Measurements from ENCODE around the gene ZC3H12A.

Gene ZC3H12A

DNA sequence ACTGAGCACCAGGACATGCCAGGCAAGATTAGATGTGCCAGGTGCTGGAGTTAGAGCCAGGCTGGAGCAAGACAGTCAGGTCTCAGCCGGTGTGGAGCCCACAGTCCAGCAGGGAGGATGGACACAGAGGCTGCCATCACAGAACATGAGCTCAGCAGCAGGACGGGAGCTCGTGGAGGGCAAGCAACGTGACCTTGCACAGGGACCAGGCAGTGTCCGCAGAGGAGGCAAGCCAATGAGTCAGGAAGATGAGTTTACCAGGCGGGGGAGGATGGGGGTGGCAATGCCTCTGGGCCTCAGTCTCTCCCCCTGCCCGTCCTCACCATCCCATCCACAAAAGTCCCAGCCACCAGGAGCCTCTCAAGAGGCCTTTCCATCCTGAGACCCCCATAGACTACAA, 20.7 kb upstream of the ZC3H12A start:
- no peak for DNase-seq (ENCODE audit: low read depth in 2 of 2, low spot score in 1 of 2)

DNA sequence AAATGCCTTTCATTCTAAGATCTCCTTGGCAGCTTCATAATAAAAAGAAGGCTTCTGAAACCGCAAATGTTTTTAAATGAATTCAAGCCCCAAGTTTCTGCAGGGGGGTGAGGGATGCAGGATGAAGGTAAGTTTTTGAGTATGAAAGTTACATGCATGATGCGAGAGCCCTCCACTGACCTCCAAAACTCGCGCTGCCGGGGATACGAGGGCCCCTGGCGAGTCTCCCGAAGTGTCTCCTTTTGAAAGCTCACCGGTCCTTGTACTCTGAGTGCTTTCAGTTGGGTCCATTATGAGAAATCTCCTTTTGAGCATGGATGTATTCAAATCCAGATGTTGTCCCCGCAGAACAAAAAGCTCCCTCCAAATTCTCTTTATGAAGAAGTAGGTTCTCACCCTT, 18.9 kb upstream of the ZC3H12A start:
- no peak for DNase-seq (ENCODE audit: low read depth in 2 of 2, low spot score in 1 of 2)

DNA sequence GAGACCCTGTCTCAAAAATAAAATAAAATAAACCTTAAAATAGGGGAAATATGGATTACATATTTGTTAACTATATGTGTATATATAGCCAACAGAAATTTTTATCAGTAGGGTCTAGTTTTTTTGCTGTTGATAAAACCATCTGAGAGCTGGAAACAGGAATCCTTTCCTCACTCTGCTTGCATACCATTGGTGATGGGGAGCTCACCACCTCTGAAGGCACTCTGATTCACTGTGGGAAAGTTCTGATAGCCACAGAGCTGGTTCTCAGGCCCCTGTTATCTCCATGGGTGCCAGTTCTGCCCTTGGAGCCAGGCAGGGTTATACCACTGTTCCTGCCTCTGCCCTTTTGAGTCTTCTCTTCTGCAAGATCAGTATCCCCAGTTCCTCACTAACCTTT, 17.8 kb upstream of the ZC3H12A start:
- DNase-seq (ENCODE audit: low read depth in 2 of 2, low spot score in 1 of 2), result no peak

DNA sequence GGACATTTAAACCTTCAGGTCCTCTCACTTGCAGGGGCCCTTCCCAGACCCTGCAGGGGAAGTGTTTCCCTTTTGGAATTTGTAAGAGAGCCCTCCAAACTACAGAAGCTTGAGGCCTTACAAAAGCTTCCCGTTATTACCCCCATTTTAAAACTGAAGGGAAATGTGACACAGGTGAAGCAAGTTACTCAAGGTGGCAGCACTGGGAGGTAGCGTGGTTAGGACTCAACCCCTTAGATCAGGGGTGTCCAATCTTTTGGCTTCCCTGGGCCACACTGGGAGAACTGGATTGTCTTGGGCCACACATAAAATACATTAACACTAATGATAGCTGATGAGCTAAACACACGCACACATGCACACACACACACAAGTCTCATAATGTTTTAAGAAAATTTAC, 15.8 kb upstream of the ZC3H12A start:
- no peak for DNase-seq (ENCODE audit: low read depth in 2 of 2, low spot score in 1 of 2)

DNA sequence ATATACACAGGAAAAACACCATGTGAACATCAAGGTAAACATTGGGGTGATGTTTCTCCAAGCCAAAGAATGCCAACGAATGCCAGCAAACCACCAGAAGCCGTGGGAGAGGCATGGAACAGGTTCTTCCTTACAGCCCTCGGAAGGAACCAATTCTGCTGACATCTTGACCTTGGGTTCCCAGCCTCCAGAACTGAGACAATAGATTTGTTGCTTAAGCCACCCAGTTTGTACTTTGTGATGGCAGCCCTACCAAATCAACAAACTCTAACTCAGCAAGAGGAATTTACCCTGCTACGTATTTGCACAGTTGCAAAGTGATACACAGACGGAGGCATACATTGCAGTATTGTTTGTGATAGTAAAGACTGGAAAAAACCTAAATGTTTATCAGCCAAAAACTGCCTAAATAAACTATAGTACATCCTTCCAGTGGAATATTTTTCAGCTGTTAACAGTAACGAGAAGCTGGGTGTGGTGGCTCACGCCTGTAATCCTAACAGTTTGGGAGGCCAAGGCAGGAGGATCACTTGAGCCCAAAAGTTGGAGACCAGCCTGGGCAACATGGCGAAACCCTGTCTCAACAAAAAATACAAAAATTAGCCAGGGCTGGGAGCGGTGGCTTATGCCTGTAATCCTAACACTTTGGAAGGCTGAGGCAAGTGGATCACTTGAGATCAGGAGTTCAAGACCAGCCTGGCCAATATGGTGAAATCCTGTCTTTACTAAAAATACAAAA, 12.5 kb upstream of the ZC3H12A start:
- DNase-seq (ENCODE audit: low read depth in 2 of 2, low spot score in 1 of 2), result no peak

DNA sequence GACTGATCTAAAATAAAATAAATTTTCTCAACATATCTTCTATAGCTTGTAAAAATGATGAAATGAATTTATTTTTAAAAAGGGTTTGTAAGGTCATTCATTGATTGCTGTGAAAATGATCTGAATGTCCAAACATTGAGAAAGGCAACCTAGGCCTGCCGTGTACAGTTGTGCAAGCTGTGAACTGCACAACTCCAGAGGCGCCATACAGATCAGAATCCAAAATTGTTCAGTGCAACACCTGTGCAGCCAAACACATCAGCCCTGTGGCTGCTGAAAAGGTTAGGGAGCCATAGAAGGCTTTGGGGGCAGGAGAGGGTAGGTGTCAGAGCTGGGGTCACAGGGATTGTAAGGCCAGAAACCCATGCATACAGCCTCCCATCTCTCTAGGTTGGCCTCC, 9.9 kb upstream of the ZC3H12A start:
- no peak for DNase-seq (ENCODE audit: low read depth in 2 of 2, low spot score in 1 of 2)

DNA sequence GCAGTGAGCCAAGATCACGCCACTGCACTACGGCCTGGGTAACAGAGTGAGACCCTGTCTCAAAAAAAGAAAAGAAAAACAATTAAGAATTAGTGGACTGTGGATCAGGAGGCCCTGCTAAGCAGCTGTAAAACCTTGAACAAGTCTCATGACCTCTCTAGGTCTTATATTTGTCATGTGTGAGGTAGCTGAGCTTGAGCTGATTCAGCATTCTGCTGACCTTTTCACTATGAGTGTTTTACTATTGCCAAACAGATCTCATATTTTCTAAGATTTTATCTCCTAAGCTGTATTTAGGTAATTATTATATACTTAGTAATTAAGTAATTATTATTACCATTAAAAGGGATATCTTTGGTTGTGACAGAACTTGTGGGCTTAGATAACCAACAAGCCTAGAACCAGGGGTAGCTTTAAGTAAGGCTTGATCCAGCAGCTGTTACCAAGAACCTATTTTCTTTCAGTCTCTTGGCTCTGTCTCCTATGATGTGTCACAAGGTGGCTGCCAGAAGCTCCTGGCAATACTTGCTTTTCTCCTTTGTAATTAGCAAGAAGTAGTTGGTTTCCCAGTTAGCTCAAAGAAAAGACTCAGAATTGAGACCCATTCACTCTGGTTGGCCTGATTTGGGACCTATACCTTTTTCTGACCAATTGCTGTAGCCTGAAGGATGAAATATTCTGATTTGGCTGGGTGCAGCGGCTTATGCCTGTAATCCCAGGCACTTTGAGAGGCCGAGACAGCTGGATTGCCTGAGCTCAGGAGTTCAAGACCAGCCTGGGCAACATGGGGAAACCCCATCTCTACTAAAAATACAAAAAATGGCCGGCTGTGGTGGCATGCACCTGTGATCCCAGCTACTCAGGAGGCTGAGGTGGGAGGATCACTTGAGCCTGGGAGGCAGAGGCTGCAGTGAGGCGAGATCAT, 8.5 kb upstream of the ZC3H12A start:
- DNase-seq (ENCODE audit: low read depth in 2 of 2, low spot score in 1 of 2), result no peak

DNA sequence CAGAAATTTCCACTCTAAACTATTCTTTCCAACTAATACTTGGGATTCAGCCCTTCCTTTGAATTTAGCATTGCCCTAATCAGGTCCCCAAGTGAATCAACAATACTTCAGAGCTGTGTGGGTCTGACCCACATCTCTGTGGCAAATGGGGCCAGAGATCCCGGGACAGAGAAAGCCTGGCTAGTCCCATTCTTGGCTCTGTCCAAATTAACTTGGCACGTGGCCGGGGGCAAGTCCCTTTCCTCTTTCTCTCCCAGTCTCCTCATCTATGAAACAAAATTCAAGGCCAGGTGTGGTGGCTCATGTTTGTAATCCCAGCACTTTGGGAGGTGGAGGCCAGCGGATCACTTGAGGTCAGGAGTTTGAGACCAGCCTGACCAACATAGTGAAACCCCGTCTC, 6.3 kb upstream of the ZC3H12A start:
- DNase-seq (ENCODE audit: low read depth in 2 of 2, low spot score in 1 of 2), result no peak

DNA sequence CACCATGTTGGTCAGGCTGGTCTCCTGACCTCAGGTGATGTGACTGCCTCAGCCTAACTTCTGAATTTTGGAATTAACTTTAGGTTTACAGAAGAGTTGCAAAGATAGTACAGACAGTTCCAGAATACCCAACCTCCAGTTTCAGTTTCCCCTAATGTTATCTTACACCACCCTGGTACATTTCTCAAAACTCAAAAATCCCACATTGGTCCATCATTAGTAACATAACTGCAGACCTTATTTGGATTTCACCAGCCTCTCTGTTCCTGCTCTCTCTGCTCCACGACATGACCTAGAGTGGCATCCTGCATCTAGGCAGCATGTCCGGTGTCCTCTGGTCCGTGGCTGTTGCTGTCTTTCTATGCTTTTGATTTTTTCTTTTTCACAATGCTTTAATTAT, 5.0 kb upstream of the ZC3H12A start:
- no peak for DNase-seq (ENCODE audit: low read depth in 2 of 2, low spot score in 1 of 2)

DNA sequence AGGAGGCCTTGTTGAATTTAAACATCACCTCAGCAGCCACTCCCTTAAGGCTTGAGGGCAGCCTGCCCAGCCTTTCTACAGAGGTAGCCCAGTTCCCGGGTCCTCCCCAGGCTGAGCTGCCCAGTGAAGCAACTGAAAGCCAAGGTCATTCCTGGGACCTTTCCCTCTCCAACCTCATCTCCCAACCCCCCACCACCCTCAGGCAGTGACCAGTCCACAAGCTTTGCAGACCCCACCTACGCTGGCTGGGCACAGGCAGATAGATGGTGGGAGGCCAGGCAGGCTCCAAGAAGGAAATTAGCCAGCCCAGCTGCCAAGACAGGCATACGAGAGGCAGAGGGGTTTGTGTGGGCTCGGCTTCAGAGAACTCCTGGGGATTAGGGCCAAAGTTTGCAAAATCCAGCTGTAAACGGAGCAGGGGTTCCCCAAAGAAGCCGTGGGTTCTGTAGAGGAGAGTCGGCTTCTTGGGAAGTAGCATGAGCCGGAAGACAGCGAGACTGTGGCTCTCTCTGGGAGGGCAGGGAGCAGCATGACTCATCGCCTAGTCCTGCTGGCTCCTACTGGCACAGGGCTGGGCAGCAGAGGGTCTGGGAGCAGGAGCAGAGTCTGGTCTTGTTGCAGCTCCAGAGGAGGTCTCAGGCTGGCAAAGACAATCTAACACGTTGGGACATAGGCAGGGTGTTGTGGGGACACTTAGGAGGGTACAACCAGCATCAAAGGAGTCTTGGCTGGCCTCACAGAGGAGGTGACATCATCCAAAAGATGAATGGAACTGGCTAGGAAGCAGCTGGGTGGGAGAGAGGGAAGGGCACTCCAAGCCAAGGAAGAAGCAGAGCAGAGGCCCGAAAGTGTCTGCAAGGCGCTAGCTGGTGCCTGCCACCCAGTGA, 2.8 kb upstream of the ZC3H12A start:
- DNase-seq (ENCODE audit: low read depth in 2 of 2, low spot score in 1 of 2), result no peak

DNA sequence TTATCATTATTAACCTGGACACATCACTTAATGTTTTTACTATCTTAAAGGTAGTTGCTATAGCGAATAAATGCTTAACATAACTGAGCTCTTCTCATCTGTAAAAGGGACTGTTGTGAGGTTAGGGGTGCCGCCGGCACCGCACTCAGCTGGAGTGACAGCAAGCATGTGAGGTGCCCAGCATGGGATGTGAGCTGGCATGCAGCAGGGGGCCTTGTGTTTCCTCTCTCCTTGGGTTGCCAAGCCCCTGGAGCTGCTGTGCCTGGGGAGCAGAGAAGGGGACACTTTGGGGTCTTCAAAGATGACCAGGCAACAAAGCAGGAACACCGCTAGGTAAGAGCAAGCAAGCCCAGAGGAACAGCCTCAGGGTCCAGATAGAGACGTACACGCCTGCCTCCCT, 2.1 kb upstream of the ZC3H12A start:
- DNase-seq (ENCODE audit: low read depth in 2 of 2, low spot score in 1 of 2), result no peak

DNA sequence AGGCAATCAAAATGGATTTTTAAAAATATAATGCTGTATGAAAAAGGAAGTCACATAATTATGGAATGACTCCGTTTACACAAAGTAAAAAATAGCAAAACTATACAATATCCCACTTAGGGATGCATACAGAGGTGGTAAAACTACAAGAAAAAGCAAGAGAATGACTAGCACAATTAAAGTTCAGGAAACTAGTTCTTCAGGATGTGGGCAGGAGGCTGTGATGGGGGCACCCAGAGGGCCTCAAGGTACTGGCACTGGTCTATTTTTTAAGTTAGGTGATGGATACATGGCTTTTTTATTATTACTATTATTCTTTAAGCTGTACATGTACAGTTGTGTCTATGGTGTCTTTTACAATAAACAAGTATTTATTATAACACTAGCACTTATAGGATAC, 1.4 kb upstream of the ZC3H12A start:
- no peak for DNase-seq (ENCODE audit: low read depth in 2 of 2, low spot score in 1 of 2)

DNA sequence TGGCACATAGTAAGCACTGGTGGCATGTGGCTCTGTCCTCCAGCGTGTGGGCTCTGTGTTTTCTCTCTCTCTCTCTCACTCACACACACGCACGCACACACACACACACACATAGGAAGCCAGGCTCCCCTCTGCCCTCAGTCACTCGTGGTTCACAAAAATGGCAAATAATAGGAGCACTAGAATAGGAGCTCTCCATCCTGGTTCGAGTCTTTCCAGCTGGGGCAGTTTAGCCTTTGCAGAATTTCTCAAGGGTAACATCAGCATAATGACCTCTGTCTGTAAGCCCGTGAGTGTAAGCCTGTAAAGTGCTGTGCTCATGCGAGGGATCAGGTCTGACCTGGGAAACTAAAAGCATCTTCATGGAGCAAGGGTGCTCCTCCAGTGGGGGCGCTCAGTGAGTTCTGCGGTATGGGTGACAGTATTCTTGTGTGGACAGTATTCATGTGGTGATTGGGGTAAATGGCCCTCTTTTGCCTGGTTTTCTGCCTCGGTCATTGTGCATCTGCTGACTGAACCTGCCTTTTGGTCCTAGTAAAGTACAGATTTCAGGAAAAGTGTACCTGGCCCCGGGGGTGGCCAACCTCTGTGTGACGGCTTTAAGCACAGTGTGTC, 842 bp upstream of the ZC3H12A start:
- no peak for DNase-seq (ENCODE audit: low read depth in 2 of 2, low spot score in 1 of 2)

DNA sequence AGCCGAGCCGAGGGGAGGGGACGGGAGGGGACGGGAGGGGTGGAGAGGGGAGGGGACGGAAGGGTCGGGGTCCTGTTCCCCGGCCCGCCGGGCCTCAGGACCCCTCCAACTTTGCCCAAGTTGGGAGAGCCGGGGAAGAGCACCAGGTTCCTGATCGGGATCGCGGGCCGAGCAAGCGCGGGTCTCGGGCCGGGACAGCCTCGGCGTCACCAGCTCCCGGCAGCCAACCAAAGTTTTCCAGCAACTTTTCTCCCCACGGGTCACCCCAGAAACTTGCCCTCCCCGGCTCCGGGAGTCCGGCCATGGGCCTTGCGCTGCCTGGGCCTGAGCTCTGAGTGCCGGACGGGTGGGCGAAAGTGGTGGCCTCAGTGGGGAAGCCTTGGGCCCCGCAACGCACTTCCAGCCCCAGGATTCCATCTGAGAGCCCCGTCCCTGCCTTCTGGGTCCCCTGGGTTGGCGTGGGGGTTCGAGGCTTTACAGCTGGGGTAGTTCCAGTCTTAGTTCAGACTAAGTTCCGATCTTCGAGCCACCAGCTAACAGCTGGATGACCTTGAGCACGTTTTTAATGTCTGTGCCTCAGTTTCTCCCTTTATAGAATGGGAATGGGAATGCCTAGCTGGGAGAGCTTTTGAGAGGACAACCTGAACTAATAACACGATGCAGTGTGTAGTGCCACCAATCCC, 458 bp downstream of the ZC3H12A start:
- DNase-seq (ENCODE audit: low read depth in 2 of 2, low spot score in 1 of 2), result no peak

DNA sequence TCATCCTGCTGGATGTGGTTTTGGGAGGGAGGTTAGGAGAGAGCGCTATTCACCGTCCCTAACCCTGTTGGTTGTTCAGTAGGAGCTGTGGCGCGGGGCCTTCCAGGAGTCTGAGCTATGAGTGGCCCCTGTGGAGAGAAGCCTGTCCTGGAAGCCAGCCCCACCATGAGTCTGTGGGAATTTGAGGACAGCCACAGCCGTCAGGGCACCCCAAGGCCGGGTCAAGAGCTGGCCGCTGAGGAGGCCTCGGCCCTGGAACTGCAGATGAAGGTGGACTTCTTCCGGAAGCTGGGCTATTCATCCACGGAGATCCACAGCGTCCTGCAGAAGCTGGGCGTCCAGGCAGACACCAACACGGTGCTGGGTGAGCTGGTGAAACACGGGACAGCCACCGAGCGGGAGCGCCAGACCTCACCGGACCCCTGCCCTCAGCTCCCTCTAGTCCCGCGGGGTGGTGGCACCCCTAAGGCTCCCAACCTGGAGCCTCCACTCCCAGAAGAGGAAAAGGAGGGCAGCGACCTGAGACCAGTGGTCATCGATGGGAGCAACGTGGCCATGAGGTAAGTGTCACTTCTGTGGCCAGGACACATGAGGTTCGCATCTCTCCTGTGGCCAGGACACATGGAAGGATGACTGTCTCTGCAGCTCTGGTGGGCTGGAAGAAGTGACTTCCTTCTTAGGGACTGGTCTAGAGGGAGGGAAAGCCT, 1.2 kb downstream of the ZC3H12A start:
- no peak for DNase-seq (ENCODE audit: low read depth in 2 of 2, low spot score in 1 of 2)

DNA sequence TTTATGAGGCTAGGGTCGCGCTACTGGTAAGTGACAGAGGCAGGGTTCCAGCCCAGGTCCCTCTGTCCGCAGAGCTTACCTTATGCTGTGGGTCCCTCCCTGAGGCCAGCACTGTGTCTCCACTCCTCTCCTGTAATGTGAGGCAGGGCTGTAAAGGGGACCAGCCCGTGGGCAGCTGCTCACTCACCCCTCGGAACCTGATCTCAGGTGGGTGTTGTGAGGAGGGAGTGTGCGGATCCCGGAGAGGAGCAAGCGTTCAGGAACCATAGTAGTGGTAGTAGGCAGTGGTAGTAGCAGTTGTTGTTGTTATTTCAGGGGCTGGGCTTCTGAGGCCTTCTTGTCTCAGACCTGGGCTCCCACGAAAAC, 1.7 kb downstream of the ZC3H12A start:
- no peak for DNase-seq (ENCODE audit: low read depth in 2 of 2, low spot score in 1 of 2)

DNA sequence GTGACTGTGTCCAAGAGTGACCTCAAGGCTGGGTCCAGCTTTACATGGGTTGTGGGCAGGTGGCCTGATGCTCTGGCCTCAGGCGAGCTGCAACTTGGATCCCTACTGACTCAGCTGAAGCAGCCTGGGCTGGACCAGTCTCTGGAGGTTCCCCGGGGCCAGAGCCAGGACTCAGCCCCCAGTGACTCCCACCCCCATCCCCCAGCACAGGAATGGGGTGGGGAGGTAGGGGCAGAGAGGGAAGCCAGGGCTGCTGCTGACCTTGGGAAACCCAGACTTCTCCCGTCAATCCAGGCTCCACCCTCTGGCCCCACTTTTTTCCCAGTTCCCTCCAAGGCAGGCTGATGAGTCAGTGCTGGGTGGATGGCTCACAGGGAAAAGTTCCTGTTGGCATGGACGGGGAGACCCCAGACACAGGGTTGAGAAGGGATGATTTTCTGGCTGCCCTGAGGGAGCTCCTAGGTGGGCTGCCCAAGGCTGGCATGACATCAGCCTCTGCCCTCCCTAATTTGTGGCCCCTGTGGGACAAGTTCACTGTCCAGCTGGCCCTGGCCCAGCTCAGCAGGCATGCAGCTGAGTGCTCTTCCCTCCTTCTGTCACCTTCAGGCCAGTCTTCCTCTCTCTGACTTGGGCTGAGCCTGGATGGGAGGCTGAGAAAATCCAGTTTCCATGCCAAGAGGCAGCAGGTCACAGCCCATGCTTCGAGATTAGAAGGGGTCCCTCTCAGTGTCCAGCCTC, 2.2 kb downstream of the ZC3H12A start:
- no peak for DNase-seq (ENCODE audit: low read depth in 2 of 2, low spot score in 1 of 2)

DNA sequence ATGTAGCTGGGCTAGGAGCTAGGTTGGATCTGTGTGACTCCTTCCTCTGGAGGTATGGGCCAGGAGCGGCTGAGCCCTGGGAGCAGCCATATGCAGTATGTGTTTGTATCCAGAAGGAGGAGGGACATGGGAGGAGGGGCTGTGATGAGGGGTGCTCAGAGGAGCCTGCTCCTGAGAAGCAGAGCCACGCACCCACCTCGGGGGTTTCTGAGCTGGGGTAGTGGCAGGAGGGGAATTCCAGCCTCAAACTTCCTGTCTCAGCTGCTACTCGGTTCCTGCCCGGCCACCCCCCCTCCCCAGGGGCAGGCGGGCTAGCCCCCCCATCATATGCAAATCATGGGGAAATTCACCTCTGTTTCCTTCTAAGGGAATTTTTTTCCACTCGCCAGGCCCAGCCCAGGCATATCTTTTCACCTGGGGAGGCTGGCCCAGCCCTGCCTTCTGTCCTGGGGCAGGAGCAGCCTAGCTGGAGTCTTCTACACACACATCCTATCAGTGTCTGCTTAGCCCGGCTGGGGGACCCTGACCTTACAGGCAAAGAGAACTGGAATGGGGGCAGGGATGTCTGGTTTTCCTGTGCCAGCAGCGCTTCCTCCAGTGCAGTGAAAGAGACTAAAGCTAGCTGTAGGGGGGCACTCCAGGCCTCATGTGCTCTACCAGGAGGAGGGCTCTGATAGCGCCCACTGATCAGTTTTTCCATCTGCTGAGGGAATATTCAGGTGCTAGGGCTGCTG, 3.0 kb downstream of the ZC3H12A start:
- peak in 1 of 2 donors; percentile 74 for DNase-seq (ENCODE audit: low read depth in 2 of 2, low spot score in 1 of 2)

DNA sequence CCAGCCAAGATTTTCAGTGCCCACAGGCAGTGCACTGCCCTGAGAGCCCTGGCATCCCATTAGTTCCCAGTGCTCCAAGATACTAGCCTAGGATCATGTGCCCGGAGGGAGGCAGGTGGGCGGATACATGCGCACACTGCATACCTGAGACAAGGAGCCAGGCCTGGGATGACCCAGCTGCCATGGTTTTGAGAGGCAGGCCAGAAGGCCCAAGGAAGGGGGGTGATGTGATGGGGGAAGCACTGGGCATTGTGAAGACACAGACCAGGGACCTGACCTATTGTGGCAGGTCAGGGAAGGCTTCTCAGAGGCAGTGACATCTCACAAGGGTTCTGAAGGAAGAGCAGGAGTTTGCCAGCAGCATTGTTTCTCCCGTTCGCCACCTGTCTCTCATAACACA, 3.6 kb downstream of the ZC3H12A start:
- no peak for DNase-seq (ENCODE audit: low read depth in 2 of 2, low spot score in 1 of 2)
